Measurements from ENCODE around the gene DBNL. TPM values are rescaled to one million over a fixed set of nuclear protein-coding genes. Genes with fewer than 3 reads are reported as not detected.

Gene DBNL
- polyA plus RNA-seq, 4 donors: 64.7 to 97.5 (median 67.9) TPM

- Histone ChIP-seq H3K27me3 (ENCODE audit: control insufficient read depth in 3 of 3, insufficient read depth in 3 of 3, low read length in 3 of 3) (no peaks in the 10 kb centered on the region), H3K4me1 (ENCODE audit: control insufficient read depth in 3 of 3, insufficient read depth in 2 of 3, low read depth in 1 of 3, low read length in 2 of 3) (peaks cover 0 to 6% (median 3%) of the 10 kb centered on the region in 3 donors), H3K4me3 (ENCODE audit: low read depth in 1 of 3, low read length in 3 of 3) (peak overlapping the region in 2 of 3 donors; percentile 52 to 74), H3K27ac (ENCODE audit: low read depth in 1 of 3, low read length in 2 of 3) (peak overlapping the region in 2 of 3 donors; percentile 33 to 70), H3K36me3 (ENCODE audit: control insufficient read depth in 3 of 3, insufficient read depth in 2 of 3, low read depth in 1 of 3, low read length in 3 of 3) (peaks cover 4 to 48% (median 7%) of the 10 kb centered on the region in 3 donors), H3K9me3 (ENCODE audit: control insufficient read depth in 2 of 2, insufficient read depth in 1 of 2, low read depth in 1 of 2, low read length in 1 of 2) (no peaks in the 10 kb centered on the region)
- FAIRE-seq: no peak
- DNase-seq: peak; percentile 36 to 39
- 30 to 48% (median 38%) methylated on average over 9 of the region's 9 CpGs for WGBS, 3 donors
These were observed 36.8 kb downstream of the DBNL start for GRCh38 chr7:44081266-44081748.

- DNase-seq (peak; percentile 98 to 99), FAIRE-seq (no peak)
- H3K27me3 ChIP-seq (ENCODE audit: control insufficient read depth in 3 of 3, insufficient read depth in 3 of 3, low read length in 3 of 3): no peaks in the 10 kb centered on the region
- H3K9me3 ChIP-seq (ENCODE audit: control insufficient read depth in 2 of 2, insufficient read depth in 1 of 2, low read depth in 1 of 2, low read length in 1 of 2): no peaks in the 10 kb centered on the region
- H3K4me1 ChIP-seq (ENCODE audit: control insufficient read depth in 3 of 3, insufficient read depth in 2 of 3, low read depth in 1 of 3, low read length in 2 of 3): peaks cover 0 to 6% (median 3%) of the 10 kb centered on the region in 3 donors
- peak overlapping the region; percentile 48 to 74 (median 52) for H3K4me3 ChIP-seq (ENCODE audit: low read depth in 1 of 3, low read length in 3 of 3)
- WGBS, 3 donors: 0% methylated on average over 47 to 54 of the region's 54 CpGs
- peak overlapping the region in 2 of 3 donors; percentile 79 to 86 for H3K27ac ChIP-seq (ENCODE audit: low read depth in 1 of 3, low read length in 2 of 3)
- H3K36me3 ChIP-seq (ENCODE audit: control insufficient read depth in 3 of 3, insufficient read depth in 2 of 3, low read depth in 1 of 3, low read length in 3 of 3): peaks cover 4 to 34% (median 5%) of the 10 kb centered on the region in 3 donors
These were observed 38.2 kb downstream of the DBNL start for GRCh38 chr7:44082541-44083207.

- DNase-seq (no peak), FAIRE-seq (no peak)
- H3K27me3 ChIP-seq (ENCODE audit: control insufficient read depth in 3 of 3, insufficient read depth in 3 of 3, low read length in 3 of 3): no peaks in the 10 kb centered on the region
- H3K4me1 ChIP-seq (ENCODE audit: control insufficient read depth in 3 of 3, insufficient read depth in 2 of 3, low read depth in 1 of 3, low read length in 2 of 3): peaks cover 0 to 15% (median 3%) of the 10 kb centered on the region in 3 donors
- WGBS, 3 donors: 97 to 98% (median 97%) methylated on average over 3 of the region's 3 CpGs
- peaks cover 2 to 23% (median 4%) of the 10 kb centered on the region in 3 donors for H3K36me3 ChIP-seq (ENCODE audit: control insufficient read depth in 3 of 3, insufficient read depth in 2 of 3, low read depth in 1 of 3, low read length in 3 of 3)
- H3K9me3 ChIP-seq (ENCODE audit: control insufficient read depth in 2 of 2, insufficient read depth in 1 of 2, low read depth in 1 of 2, low read length in 1 of 2): no peaks in the 10 kb centered on the region
- no peak overlapping the region for H3K4me3 ChIP-seq (ENCODE audit: low read depth in 1 of 3, low read length in 3 of 3)
- H3K27ac ChIP-seq (ENCODE audit: low read depth in 1 of 3, low read length in 2 of 3): no peak overlapping the region
These were observed 39.3 kb downstream of the DBNL start for GRCh38 chr7:44083796-44084195.

- H3K4me3 ChIP-seq (ENCODE audit: low read depth in 1 of 3, low read length in 3 of 3): no peak overlapping the region
- no peak overlapping the region for H3K27ac ChIP-seq (ENCODE audit: low read depth in 1 of 3, low read length in 2 of 3)
- no peak for FAIRE-seq
- 79 to 93% (median 88%) methylated on average over 4 of the region's 4 CpGs for WGBS, 3 donors
- peaks cover 0 to 14% (median 2%) of the 10 kb centered on the region in 3 donors for H3K36me3 ChIP-seq (ENCODE audit: control insufficient read depth in 3 of 3, insufficient read depth in 2 of 3, low read depth in 1 of 3, low read length in 3 of 3)
- H3K9me3 ChIP-seq (ENCODE audit: control insufficient read depth in 2 of 2, insufficient read depth in 1 of 2, low read depth in 1 of 2, low read length in 1 of 2): no peaks in the 10 kb centered on the region
- H3K27me3 ChIP-seq (ENCODE audit: control insufficient read depth in 3 of 3, insufficient read depth in 3 of 3, low read length in 3 of 3): no peaks in the 10 kb centered on the region
- no peak for DNase-seq
- H3K4me1 ChIP-seq (ENCODE audit: control insufficient read depth in 3 of 3, insufficient read depth in 2 of 3, low read depth in 1 of 3, low read length in 2 of 3): peaks cover 0 to 15% (median 3%) of the 10 kb centered on the region in 3 donors
These were observed 40.2 kb downstream of the DBNL start for GRCh38 chr7:44084701-44085100.

- Histone ChIP-seq H3K9me3 (ENCODE audit: control insufficient read depth in 2 of 2, insufficient read depth in 1 of 2, low read depth in 1 of 2, low read length in 1 of 2) (no peaks in the 10 kb centered on the region), H3K27ac (ENCODE audit: low read depth in 1 of 3, low read length in 2 of 3) (no peak overlapping the region), H3K27me3 (ENCODE audit: control insufficient read depth in 3 of 3, insufficient read depth in 3 of 3, low read length in 3 of 3) (no peaks in the 10 kb centered on the region), H3K36me3 (ENCODE audit: control insufficient read depth in 3 of 3, insufficient read depth in 2 of 3, low read depth in 1 of 3, low read length in 3 of 3) (peaks cover 0 to 5% (median 0%) of the 10 kb centered on the region in 3 donors), H3K4me1 (ENCODE audit: control insufficient read depth in 3 of 3, insufficient read depth in 2 of 3, low read depth in 1 of 3, low read length in 2 of 3) (peaks cover 0 to 15% (median 3%) of the 10 kb centered on the region in 3 donors), H3K4me3 (ENCODE audit: low read depth in 1 of 3, low read length in 3 of 3) (no peak overlapping the region)
- WGBS, 3 donors: 65 to 82% (median 75%) methylated on average over 3 of the region's 3 CpGs
- DNase-seq: no peak
- FAIRE-seq: no peak
These were observed 41.0 kb downstream of the DBNL start for GRCh38 chr7:44085546-44085945.

DNA sequence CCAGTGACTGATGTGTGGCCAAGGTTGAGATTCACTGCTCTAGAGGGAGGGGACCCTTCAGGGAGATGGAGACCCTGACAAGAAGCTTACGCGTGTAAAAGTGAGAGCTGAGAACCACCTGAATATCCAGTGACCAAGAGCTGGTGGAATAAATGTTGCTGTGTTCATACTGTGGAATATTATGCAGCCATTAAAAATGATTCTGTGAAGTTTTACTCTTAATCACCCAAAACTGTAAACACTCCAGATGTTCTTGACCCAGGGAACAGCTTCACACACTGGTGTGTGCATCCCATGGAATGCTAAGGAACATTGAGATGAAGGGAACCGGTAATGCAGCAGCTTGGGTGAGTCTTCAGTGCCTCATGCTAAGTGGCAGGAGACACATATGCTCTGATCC, 42.1 kb downstream of the DBNL start:
- FAIRE-seq: no peak
- Histone ChIP-seq H3K4me1 (ENCODE audit: control insufficient read depth in 3 of 3, insufficient read depth in 2 of 3, low read depth in 1 of 3, low read length in 2 of 3) (peaks cover 0 to 9% (median 0%) of the 10 kb centered on the region in 3 donors), H3K9me3 (ENCODE audit: control insufficient read depth in 2 of 2, insufficient read depth in 1 of 2, low read depth in 1 of 2, low read length in 1 of 2) (no peaks in the 10 kb centered on the region), H3K4me3 (ENCODE audit: low read depth in 1 of 3, low read length in 3 of 3) (no peak overlapping the region), H3K27me3 (ENCODE audit: control insufficient read depth in 3 of 3, insufficient read depth in 3 of 3, low read length in 3 of 3) (no peaks in the 10 kb centered on the region), H3K27ac (ENCODE audit: low read depth in 1 of 3, low read length in 2 of 3) (no peak overlapping the region), H3K36me3 (ENCODE audit: control insufficient read depth in 3 of 3, insufficient read depth in 2 of 3, low read depth in 1 of 3, low read length in 3 of 3) (no peaks in the 10 kb centered on the region)
- 98 to 100% (median 99%) methylated on average over 3 of the region's 3 CpGs for WGBS, 3 donors
- no peak for DNase-seq

- Histone ChIP-seq H3K4me1 (ENCODE audit: control insufficient read depth in 3 of 3, insufficient read depth in 2 of 3, low read depth in 1 of 3, low read length in 2 of 3) (peaks cover 0 to 9% (median 0%) of the 10 kb centered on the region in 3 donors), H3K36me3 (ENCODE audit: control insufficient read depth in 3 of 3, insufficient read depth in 2 of 3, low read depth in 1 of 3, low read length in 3 of 3) (no peaks in the 10 kb centered on the region), H3K9me3 (ENCODE audit: control insufficient read depth in 2 of 2, insufficient read depth in 1 of 2, low read depth in 1 of 2, low read length in 1 of 2) (no peaks in the 10 kb centered on the region), H3K27ac (ENCODE audit: low read depth in 1 of 3, low read length in 2 of 3) (peak overlapping the region in 2 of 3 donors; percentile 11 to 79), H3K27me3 (ENCODE audit: control insufficient read depth in 3 of 3, insufficient read depth in 3 of 3, low read length in 3 of 3) (no peaks in the 10 kb centered on the region), H3K4me3 (ENCODE audit: low read depth in 1 of 3, low read length in 3 of 3) (no peak overlapping the region)
- 29 to 51% (median 37%) methylated on average over 20 of the region's 20 CpGs for WGBS, 3 donors
- no peak for DNase-seq
- no peak for FAIRE-seq
These were observed 43.7 kb downstream of the DBNL start for GRCh38 chr7:44087911-44088838.

DNA sequence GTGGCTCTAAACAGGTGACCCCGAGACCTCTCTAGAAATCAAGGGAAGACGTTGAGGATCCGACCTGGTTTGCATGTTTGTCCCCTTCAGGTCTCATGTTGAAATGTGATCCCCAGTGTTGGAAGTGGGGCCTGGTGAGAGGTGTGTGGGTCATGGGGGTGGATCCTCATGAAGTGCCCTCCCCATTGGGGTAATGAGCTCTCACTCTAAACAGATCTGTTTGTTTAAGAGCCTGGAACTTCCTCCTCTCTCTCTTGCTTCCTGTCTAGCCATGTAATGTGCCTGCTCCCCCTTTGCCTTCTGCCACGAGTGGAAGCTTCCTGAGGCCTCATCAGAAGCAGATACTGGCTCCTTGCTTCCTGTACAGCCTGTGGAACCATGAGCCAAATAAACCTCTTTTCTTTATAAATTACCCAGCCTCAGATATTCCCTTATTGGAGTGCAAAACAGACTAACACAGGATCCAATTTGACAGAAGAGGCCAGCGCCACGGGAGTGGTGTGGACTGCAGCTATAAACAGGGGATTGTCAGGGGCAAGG, 48.7 kb downstream of the DBNL start:
- Histone ChIP-seq H3K36me3 (ENCODE audit: control insufficient read depth in 3 of 3, insufficient read depth in 2 of 3, low read depth in 1 of 3, low read length in 3 of 3) (no peaks in the 10 kb centered on the region), H3K27me3 (ENCODE audit: control insufficient read depth in 3 of 3, insufficient read depth in 3 of 3, low read length in 3 of 3) (no peaks in the 10 kb centered on the region), H3K4me1 (ENCODE audit: control insufficient read depth in 3 of 3, insufficient read depth in 2 of 3, low read depth in 1 of 3, low read length in 2 of 3) (peaks cover 0 to 4% (median 0%) of the 10 kb centered on the region in 3 donors), H3K4me3 (ENCODE audit: low read depth in 1 of 3, low read length in 3 of 3) (no peak overlapping the region), H3K27ac (ENCODE audit: low read depth in 1 of 3, low read length in 2 of 3) (no peak overlapping the region), H3K9me3 (ENCODE audit: control insufficient read depth in 2 of 2, insufficient read depth in 1 of 2, low read depth in 1 of 2, low read length in 1 of 2) (no peaks in the 10 kb centered on the region)
- DNase-seq (no peak), FAIRE-seq (no peak)
- WGBS, 3 donors: 78 to 89% (median 83%) methylated on average over 6 of the region's 6 CpGs
